Ovary (tissue), 9 donors: Measurements from ENCODE around the gene MPP1. TPM values are rescaled to one million over a fixed set of nuclear protein-coding genes. Genes with fewer than 3 reads are reported as not detected.

Experiments
- DNase-seq, 5 donors: peaks; one replicate each; pipeline ENCODE4 v3.0.0-alpha.2; 2019 to 2020
- H3K27ac ChIP-seq, 2 donors: fragments of 200-600 bp; one replicate each; pipeline versions ENCODE4 v1.5.1 to v1.8.0; 2019 to 2022
- H3K27me3 ChIP-seq: fragments of 200-600 bp; one replicate; pipeline ENCODE4 v1.8.0; 2022
- H3K36me3 ChIP-seq: fragments of 200-600 bp; sonication (generic); one replicate; pipeline ENCODE4 v1.5.1; 2019
- H3K4me1 ChIP-seq: one replicate; pipeline ENCODE4 v1.8.1; 2013; ENCODE audit warnings: mild to moderate bottlenecking, moderate library complexity; ENCODE audit not compliant: insufficient read depth
- H3K4me3 ChIP-seq: fragments of 200-600 bp; sonication (generic); one replicate; pipeline ENCODE4 v1.5.1; 2017
- H3K9me3 ChIP-seq, 2 donors: fragments of 200-600 bp in 1 of 2; sonication (generic) in 1 of 2; one replicate each; pipeline versions ENCODE4 v1.5.1 to v1.8.1; 2013 to 2019; ENCODE audit warnings: mild to moderate bottlenecking in 1 of 2, moderate library complexity in 1 of 2
- CTCF ChIP-seq, 3 donors: fragments of 450-650 bp in 2 of 3; fragments of 200-600 bp in 1 of 3; IDR thresholded peaks; one replicate each; pipeline versions ENCODE4 v1.5.1 to v1.8.0; 2016 to 2022; ENCODE audit warnings: antibody characterized with exemption in 3 of 3, mild to moderate bottlenecking in 1 of 3
- EP300 ChIP-seq: sonication (generic); formaldehyde crosslinking; IDR thresholded peaks from one replicate; pipeline ENCODE4 v1.6.1; 2017; ENCODE audit warnings: antibody characterized with exemption
- POLR2A ChIP-seq: fragments of 450-650 bp; IDR thresholded peaks from one replicate; pipeline ENCODE4 v1.6.1; 2017; ENCODE audit warnings: antibody characterized with exemption, mild to moderate bottlenecking, moderate library complexity
- WGBS, 3 donors: extraction: QIAGEN DNeasy Blood & Tissue Kit in 1 of 3; methylation state at CpG; one replicate each; pipeline versions ENCODE4 v1.1.5 to v1.1.7; 2013 to 2017; 5-methylcytosine and 5-hydroxymethylcytosine counted together
- intact Hi-C, 4 donors: fragments of 100-400 bp; cut with DNase I; formaldehyde crosslinking; loops; one replicate each; pipeline versions ENCODE4 v1.11.0 to v1.15.1; 2022 to 2023
- polyA plus RNA-seq, 2 donors: library from polyadenylated mRNA; stranded (reverse); fragments of 200-250 nt in 1 of 2; fragments of 350-450 nt in 1 of 2; fragmentation: Illumina TruSeq in 1 of 2; extraction: RNeasy Lipid Tissue Mini Kit (QIAGEN cat#74804) in 1 of 2; gene quantifications; one replicate each; pipeline ENCODE4 v1.2.3, GENCODE V29; 2013 to 2014
- total RNA-seq, 7 donors: library from RNA; depleted of rRNA in 2 of 7; stranded (reverse); fragments of >200 nt in 2 of 7; fragmentation: NEBNext Ultra II Directional in 3 of 7; extraction: Animal tissue kit (Norgen Biotek cat#: 25700) in 3 of 7; gene quantifications; one replicate each; pipeline versions ENCODE4 v1.1.0 to v1.2.4, GENCODE V29; 2016 to 2023
- donor health status: DM: no; HTN: no; CAD: no; lungs with moderate emphysema.
- donor health status: DM: no; HTN: no; CAD: no.
- donor health status: Bipolar disorder and iron deficiency.
- donor health status: DM: yes; HTN: yes; CAD: no.
- donor health status: DM: no; HTN: no; CAD: no.
- donor health status: DM: yes; HTN: yes; CAD: no.

Gene MPP1
- total and polyA plus RNA-seq, 9 donors = 9.2 to 46.9 (median 16.2) TPM

GRCh38 chrX:154749856-154750255, 55.4 kb downstream of the MPP1 start:
- Histone ChIP-seq H3K27me3 (no peaks in the 10 kb centered on the region), H3K4me1 (no peaks in the 10 kb centered on the region), H3K9me3 (no peaks in the 10 kb centered on the region), H3K36me3 (no peaks in the 10 kb centered on the region), H3K4me3 (no peak overlapping the region), H3K27ac (no peak overlapping the region)
- DNase-seq = no peak
- 33 to 47% (median 39%) methylated on average over 6 of the region's 6 CpGs for WGBS, 3 donors
- intact Hi-C loops = no loop called here
- no peak for TF ChIP-seq CTCF (IDR thresholded peaks at IDR 0.05)
- TF ChIP-seq EP300 = no peak
- TF ChIP-seq POLR2A = no peak

GRCh38 chrX:154748712-154749339, 56.5 kb downstream of the MPP1 start:
- H3K27ac ChIP-seq = no peak overlapping the region
- no peaks in the 10 kb centered on the region for H3K27me3 ChIP-seq
- DNase-seq = peak in 2 of 5 donors; percentile 21 to 43
- no peak overlapping the region for H3K4me3 ChIP-seq
- H3K4me1 ChIP-seq = no peaks in the 10 kb centered on the region
- TF ChIP-seq POLR2A (no peak), CTCF (IDR thresholded peaks at IDR 0.05) (peak; percentile 32 to 67 (median 50))
- 23 to 26% (median 24%) methylated on average over 11 of the region's 11 CpGs for WGBS, 3 donors
- intact Hi-C loops = no loop called here
- no peaks in the 10 kb centered on the region for H3K9me3 ChIP-seq
- H3K36me3 ChIP-seq = no peaks in the 10 kb centered on the region

- DNase-seq = no peak
- Histone ChIP-seq H3K4me3 (no peak overlapping the region), H3K36me3 (no peaks in the 10 kb centered on the region), H3K27ac (no peak overlapping the region), H3K27me3 (no peaks in the 10 kb centered on the region), H3K9me3 (no peaks in the 10 kb centered on the region), H3K4me1 (no peaks in the 10 kb centered on the region)
- intact Hi-C loops = no loop called here
- TF ChIP-seq CTCF (IDR thresholded peaks at IDR 0.05) = no peak
- TF ChIP-seq POLR2A = no peak
- no peak for TF ChIP-seq EP300
These were observed 62.7 kb downstream of the MPP1 start for GRCh38 chrX:154742613-154743012.

- H3K27ac ChIP-seq = no peak overlapping the region
- TF ChIP-seq POLR2A (no peak), EP300 (no peak), CTCF (IDR thresholded peaks at IDR 0.05) (no peak)
- no peaks in the 10 kb centered on the region for H3K4me1 ChIP-seq
- H3K27me3 ChIP-seq = no peaks in the 10 kb centered on the region
- intact Hi-C loops = no loop called here
- no peaks in the 10 kb centered on the region for H3K36me3 ChIP-seq
- 65 to 73% (median 68%) methylated on average over 2 of the region's 2 CpGs for WGBS, 3 donors
- H3K4me3 ChIP-seq = no peak overlapping the region
- no peak for DNase-seq
- no peaks in the 10 kb centered on the region for H3K9me3 ChIP-seq
These were observed 65.3 kb downstream of the MPP1 start for GRCh38 chrX:154739952-154740465.
